Osteoblast (primary cell): ENCODE data around the gene SHD. TPM values are rescaled to one million over a fixed set of nuclear protein-coding genes. Genes with fewer than 3 reads are reported as not detected.

Experiments
- DNase-seq: peaks from one replicate; pipeline ENCODE4 v3.0.0; 2011; ENCODE audit warnings: low spot score, mixed read lengths; ENCODE audit not compliant: insufficient read length; ENCODE audit errors: missing footprints
- H2AFZ ChIP-seq: 2 replicates; pipeline ENCODE4 v1.6.0; 2011; ENCODE audit warnings: mild to moderate bottlenecking, low read length
- H3K27ac ChIP-seq: 2 replicates; pipeline ENCODE4 v1.5.1; 2011; ENCODE audit warnings: mild to moderate bottlenecking, low read depth, low read length, moderate library complexity
- H3K27me3 ChIP-seq: 2 replicates; pipeline ENCODE4 v1.6.0; 2012; ENCODE audit warnings: mild to moderate bottlenecking, control low read depth, inconsistent platforms, low read length, moderate library complexity; ENCODE audit not compliant: insufficient read depth
- H3K36me3 ChIP-seq: 2 replicates; pipeline ENCODE4 v1.5.1; 2011; ENCODE audit warnings: mild to moderate bottlenecking, low read length, control low read depth, moderate library complexity; ENCODE audit not compliant: insufficient read depth
- H3K4me1 ChIP-seq: 2 replicates; pipeline ENCODE4 v1.5.1; 2011; ENCODE audit warnings: mild to moderate bottlenecking, low read length, control low read depth, moderate library complexity; ENCODE audit not compliant: insufficient read depth
- H3K4me2 ChIP-seq: 2 replicates; pipeline ENCODE4 v1.6.0; 2011; ENCODE audit warnings: mild to moderate bottlenecking, low read length; ENCODE audit not compliant: insufficient read depth
- H3K4me3 ChIP-seq: fragments of 200-600 bp; sonication (generic); 3 replicates; pipeline ENCODE4 v1.5.1; 2012; ENCODE audit warnings: mild to moderate bottlenecking, low read length, inconsistent platforms; ENCODE audit not compliant: insufficient read depth
- H3K79me2 ChIP-seq: 2 replicates; pipeline ENCODE4 v1.6.0; 2012; ENCODE audit warnings: mild to moderate bottlenecking, low read length, control low read depth, inconsistent platforms; ENCODE audit not compliant: insufficient read depth
- H3K9me3 ChIP-seq: 2 replicates; pipeline ENCODE4 v1.5.1; 2011; ENCODE audit warnings: low read depth, low read length, control low read depth
- H4K20me1 ChIP-seq: 2 replicates; pipeline ENCODE4 v1.6.0; 2012; ENCODE audit warnings: mild to moderate bottlenecking, low read length, control low read depth; ENCODE audit not compliant: insufficient read depth
- CTCF ChIP-seq: IDR thresholded peaks from 2 replicates; pipeline ENCODE4 v1.5.1; 2011; ENCODE audit warnings: mild to moderate bottlenecking, low read depth, low read length, moderate library complexity; ENCODE audit errors: extremely low read depth
- total RNA-seq: library from RNA; depleted of rRNA; stranded (reverse); fragments of >200 nt; gene quantifications from 2 replicates; pipeline ENCODE4 v1.2.3, GENCODE V29; 2012

SHD gene
- total RNA-seq, 1 donor, result not detected

- H3K27me3 ChIP-seq, result no peaks in the 10 kb centered on the region
- peaks cover 36% of the 10 kb centered on the region for H3K36me3 ChIP-seq
- no peak overlapping the region for H3K4me3 ChIP-seq
- H3K4me1 ChIP-seq, result no peaks in the 10 kb centered on the region
- no peak for DNase-seq
- H4K20me1 ChIP-seq, result no peaks in the 10 kb centered on the region
- no peaks in the 10 kb centered on the region for H3K79me2 ChIP-seq
- no peak overlapping the region for H3K27ac ChIP-seq
- TF ChIP-seq CTCF, result no peak
- no peak overlapping the region for H3K4me2 ChIP-seq
- peaks cover 6% of the 10 kb centered on the region for H3K9me3 ChIP-seq
- H2AFZ ChIP-seq, result no peak overlapping the region
These were observed 22.5 kb upstream of the SHD start for GRCh38 chr19:4256563-4256962.

GRCh38 chr19:4257025-4257424 lies 22.0 kb upstream of the SHD start:
- Histone ChIP-seq H3K79me2 (no peaks in the 10 kb centered on the region), H3K27ac (no peak overlapping the region), H3K4me1 (no peaks in the 10 kb centered on the region), H3K4me3 (no peak overlapping the region), H2AFZ (no peak overlapping the region), H3K9me3 (peaks cover 6% of the 10 kb centered on the region), H3K36me3 (peaks cover 36% of the 10 kb centered on the region), H4K20me1 (no peaks in the 10 kb centered on the region), H3K4me2 (no peak overlapping the region), H3K27me3 (no peaks in the 10 kb centered on the region)
- TF ChIP-seq CTCF, result no peak
- DNase-seq, result peak; percentile 67

- H3K36me3 ChIP-seq, result peaks cover 30% of the 10 kb centered on the region
- no peak overlapping the region for H3K27ac ChIP-seq
- no peak overlapping the region for H3K4me3 ChIP-seq
- H3K27me3 ChIP-seq, result no peaks in the 10 kb centered on the region
- TF ChIP-seq CTCF, result no peak
- no peaks in the 10 kb centered on the region for H3K4me1 ChIP-seq
- H3K9me3 ChIP-seq, result peaks cover 6% of the 10 kb centered on the region
- no peaks in the 10 kb centered on the region for H3K79me2 ChIP-seq
- DNase-seq, result no peak
- no peak overlapping the region for H2AFZ ChIP-seq
- H4K20me1 ChIP-seq, result no peaks in the 10 kb centered on the region
- no peak overlapping the region for H3K4me2 ChIP-seq
These were observed 20.9 kb upstream of the SHD start for GRCh38 chr19:4258181-4258580.

GRCh38 chr19:4260613-4261191 lies 18.4 kb upstream of the SHD start:
- peaks cover 6% of the 10 kb centered on the region for H3K9me3 ChIP-seq
- no peak for TF ChIP-seq CTCF
- H2AFZ ChIP-seq, result no peak overlapping the region
- no peaks in the 10 kb centered on the region for H3K27me3 ChIP-seq
- peak; percentile 71 for DNase-seq
- no peak overlapping the region for H3K27ac ChIP-seq
- no peak overlapping the region for H3K4me3 ChIP-seq
- no peaks in the 10 kb centered on the region for H4K20me1 ChIP-seq
- no peak overlapping the region for H3K4me2 ChIP-seq
- H3K79me2 ChIP-seq, result no peaks in the 10 kb centered on the region
- H3K4me1 ChIP-seq, result no peaks in the 10 kb centered on the region
- peaks cover 17% of the 10 kb centered on the region for H3K36me3 ChIP-seq
